ENCODE results near the gene BRSK1. TPM values are rescaled to one million over a fixed set of nuclear protein-coding genes. Genes with fewer than 3 reads are reported as not detected.

The BRSK1 gene
- total and polyA plus RNA-seq, 2 of the 8 experiments (the other 6 are each of a cell fraction or from before 2014, with no cell fraction given) = 27.6 to 32.7 TPM

DNA sequence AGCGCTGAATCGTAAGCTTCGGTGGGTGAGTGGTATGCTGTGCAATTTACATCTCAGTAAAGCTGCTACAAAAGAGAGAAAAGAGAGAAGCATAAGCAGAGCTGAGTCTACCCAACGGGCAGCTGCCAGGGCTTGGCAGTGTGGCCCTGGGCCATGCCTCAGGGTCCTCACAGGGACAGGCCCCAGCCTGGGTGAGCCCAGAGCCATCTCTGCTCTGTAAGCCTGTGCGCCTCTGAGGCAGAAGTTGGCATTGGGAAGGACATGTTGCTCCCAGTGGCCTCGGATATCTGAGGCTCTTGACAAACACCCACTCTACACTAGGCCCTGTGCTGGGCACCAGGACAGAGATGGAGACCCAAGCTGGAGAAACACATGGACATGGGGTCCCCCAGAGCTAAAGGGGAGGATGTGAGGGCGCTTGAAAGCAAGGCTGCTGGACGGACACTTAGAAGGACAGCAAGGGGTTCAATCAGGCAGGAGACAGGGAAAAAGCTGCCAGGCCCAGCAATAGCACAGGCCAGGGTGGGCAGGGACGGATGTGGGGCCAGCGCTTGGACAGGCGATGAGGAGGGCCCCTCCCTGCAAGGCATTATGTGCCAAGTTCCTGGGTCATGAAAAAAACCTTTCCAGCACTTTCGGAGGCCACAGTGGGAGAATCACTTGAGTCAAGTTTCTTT lies 39.7 kb upstream of the BRSK1 start:
- Histone ChIP-seq H4K91ac (replicated peaks; ENCODE audit: insufficient read length, low read length) (no peak overlapping the region), H3K79me1 (ENCODE audit: low read depth, low read length) (peaks cover 11% of the 10 kb centered on the region), H4K20me1 (replicated peaks in 1 of 2; ENCODE audit: control insufficient read depth in 1 of 2, insufficient read depth in 2 of 2, low read length in 2 of 2) (peaks cover 15 to 32% of the 10 kb centered on the region in 2 experiments), H3K23me2 (ENCODE audit: low read depth, low read length) (no peaks in the 10 kb centered on the region), H3K4me1 (replicated peaks in 1 of 4; ENCODE audit: control insufficient read depth in 3 of 4, insufficient read depth in 4 of 4, low read length in 3 of 4) (no peaks in the 10 kb centered on the region), H2BK5ac (ENCODE audit: low read depth, low read length) (no peak overlapping the region), H4K5ac (ENCODE audit: insufficient read length, low read depth, low read length) (no peak overlapping the region), H2BK12ac (ENCODE audit: low read depth, low read length) (no peak overlapping the region), H4K8ac (ENCODE audit: extremely low read depth, insufficient read depth, low read length) (no peak overlapping the region), H2BK20ac (ENCODE audit: low read length) (no peak overlapping the region), H3K4ac (replicated peaks; ENCODE audit: insufficient read length, low read depth, low read length) (no peak overlapping the region), H3K23ac (ENCODE audit: insufficient read length) (no peak overlapping the region), H3K4me3 (ENCODE audit: extremely low read depth in 1 of 4, insufficient read depth in 2 of 4, low read depth in 3 of 4, low read length in 4 of 4) (no peak overlapping the region), H3K79me2 (ENCODE audit: control insufficient read depth in 1 of 2, insufficient read depth in 2 of 2, low read length in 2 of 2) (peaks cover 0 to 17% of the 10 kb centered on the region in 2 experiments; a peak in 2 of 4 replicates), H3K18ac (ENCODE audit: extremely low read depth, low read length) (no peak overlapping the region), H3K36me3 (ENCODE audit: control insufficient read depth in 2 of 4, insufficient read depth in 4 of 4, low read length in 3 of 4) (peaks cover 11 to 43% (median 32%) of the 10 kb centered on the region in 4 experiments), H3K27me3 (replicated peaks in 1 of 4; ENCODE audit: control insufficient read depth in 3 of 4, extremely low read depth in 1 of 4, insufficient read depth in 3 of 4, low read length in 3 of 4) (no peaks in the 10 kb centered on the region), H3K14ac (ENCODE audit: insufficient read length) (no peak overlapping the region), H2AK5ac (ENCODE audit: low read depth, low read length) (no peak overlapping the region), H2BK15ac (ENCODE audit: low read length) (no peak overlapping the region), H2AFZ (ENCODE audit: low read length) (no peak overlapping the region), H3K4me2 (ENCODE audit: insufficient read depth in 1 of 2, low read depth in 2 of 2, low read length in 2 of 2) (no peak overlapping the region), H3K27ac (ENCODE audit: low read depth, low read length) (no peak overlapping the region), H3K9ac (replicated peaks in 1 of 4; ENCODE audit: extremely low read depth in 1 of 4, low read depth in 3 of 4, low read length in 3 of 4) (no peak overlapping the region), H2BK120ac (replicated peaks; ENCODE audit: low read depth, low read length) (no peak overlapping the region), H3K9me3 (ENCODE audit: insufficient read depth in 2 of 2, low read depth in 1 of 2, low read length in 1 of 2) (no peaks in the 10 kb centered on the region), H3K56ac (replicated peaks; ENCODE audit: insufficient read length, low read depth, low read length) (no peak overlapping the region)
- TF ChIP-seq, protein P1, sequence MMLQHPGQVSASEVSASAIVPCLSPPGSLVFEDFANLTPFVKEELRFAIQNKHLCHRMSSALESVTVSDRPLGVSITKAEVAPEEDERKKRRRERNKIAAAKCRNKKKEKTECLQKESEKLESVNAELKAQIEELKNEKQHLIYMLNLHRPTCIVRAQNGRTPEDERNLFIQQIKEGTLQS (IDR thresholded peaks at IDR 0.05; ENCODE audit: insufficient read depth, low read depth, low read length) = no peak
- TF ChIP-seq POLR2AphosphoS5 (IDR thresholded peaks at IDR 0.05; ENCODE audit: low read depth, low read length) (no peak), CHD1 (IDR thresholded peaks at IDR 0.05; ENCODE audit: low read depth, low read length) (no peak), MAFK (IDR thresholded peaks at IDR 0.05; ENCODE audit: low read depth, low read length) (no peak), SP1 (IDR thresholded peaks at IDR 0.05; ENCODE audit: low read depth, low read length) (no peak), EP300 (IDR thresholded peaks at IDR 0.05; ENCODE audit: borderline replicate concordance in 1 of 2, low read depth in 2 of 2, low read length in 2 of 2) (no peak), SAP30 (IDR thresholded peaks at IDR 0.05; ENCODE audit: insufficient read depth, insufficient replicate concordance, low read length) (no peak), SIN3A (conservative IDR thresholded peaks at IDR 0.05 in 1 of 2, IDR thresholded peaks at IDR 0.05 in 1 of 2; ENCODE audit: low read depth in 1 of 2, low read length in 2 of 2) (no peak)
- FAIRE-seq (no peak), DNase-seq (ENCODE audit: low read depth in 1 of 2, low spot score in 2 of 2) (no peak)
- WGBS, 2 experiments (ENCODE audit: extremely low coverage in 1 of 2, insufficient coverage in 1 of 2, insufficient read length in 1 of 2, insufficient replicate concordance in 2 of 2, low coverage in 1 of 2, low lambda C conversion rate in 2 of 2, missing lambda C conversion rate in 1 of 2) = 91% methylated on average over 12 of the region's 12 CpGs; no CpG with 5 or more reads in 1 of the 2 experiments
- ChIA-PET CTCF (ENCODE audit: partially characterized antibody) (interaction anchor here (0.6 to 8.4 kb wide), 3 partner anchors 12 to 210 kb away, joined by 3 to 32 read pairs (median 3); no protein-coding TSS in a partner anchor), POLR2A (ENCODE audit: partially characterized antibody) (interaction anchor here (0.7 to 1.5 kb wide), 2 partner anchors 11 to 13 kb away, joined by 3 to 4 read pairs; no protein-coding TSS in a partner anchor)
